Fibroblast of lung (primary cell): ENCODE data around the gene RAG1. TPM values are rescaled to one million over a fixed set of nuclear protein-coding genes. Genes with fewer than 3 reads are reported as not detected.
A peak's percentile ranks its signal among the peaks of the same experiment; 100 is the strongest.

Source experiments
- DNase-seq, 2 donors: peaks; one replicate each; pipeline versions ENCODE4 v3.0.0 to v3.0.0-alpha.2; 2010; ENCODE audit warnings: low read depth in 2 of 2
- H2AFZ ChIP-seq: 2 replicates; pipeline ENCODE4 v1.5.1; 2012; ENCODE audit warnings: low read length, control low read depth, inconsistent platforms
- H3K27ac ChIP-seq: 2 replicates; pipeline ENCODE4 v1.5.1; 2011; ENCODE audit warnings: low read length, control low read depth; ENCODE audit not compliant: insufficient read depth
- H3K27me3 ChIP-seq: 2 replicates; pipeline ENCODE4 v1.5.1; 2011; ENCODE audit warnings: mild to moderate bottlenecking, low read length; ENCODE audit not compliant: control insufficient read depth, insufficient read depth
- H3K36me3 ChIP-seq: 2 replicates; pipeline ENCODE4 v1.5.1; 2011; ENCODE audit warnings: low read length; ENCODE audit not compliant: control insufficient read depth, insufficient read depth
- H3K4me1 ChIP-seq: 2 replicates; pipeline ENCODE4 v1.5.1; 2011; ENCODE audit warnings: low read length; ENCODE audit not compliant: control insufficient read depth, insufficient read depth; ENCODE audit errors: extremely low read depth
- H3K4me2 ChIP-seq: 2 replicates; pipeline ENCODE4 v1.5.1; 2011; ENCODE audit warnings: low read length, control low read depth; ENCODE audit not compliant: insufficient read depth; ENCODE audit errors: extremely low read depth
- H3K4me3 ChIP-seq, 4 experiments: fragments of 200-600 bp in 1 of 4; sonication (generic) in 1 of 4; replicated peaks in 1 of 4; 2 replicates each; pipeline ENCODE4 v1.5.1; 2011 to 2016; ENCODE audit warnings: low read length in 4 of 4, low read depth in 3 of 4, mild to moderate bottlenecking in 3 of 4, control low read depth in 2 of 4, inconsistent platforms in 1 of 4, mixed read lengths in 1 of 4; ENCODE audit not compliant: insufficient read depth in 1 of 4; ENCODE audit errors: control extremely low read depth in 1 of 4
- H3K79me2 ChIP-seq: 2 replicates; pipeline ENCODE4 v1.5.1; 2012; ENCODE audit warnings: mild to moderate bottlenecking, low read length, inconsistent platforms; ENCODE audit not compliant: control insufficient read depth, insufficient read depth
- H3K9ac ChIP-seq: 2 replicates; pipeline ENCODE4 v1.5.1; 2011; ENCODE audit warnings: mild to moderate bottlenecking, low read length, control low read depth; ENCODE audit not compliant: insufficient read depth
- H3K9me3 ChIP-seq: 2 replicates; pipeline ENCODE4 v1.5.1; 2012; ENCODE audit warnings: low read depth, low read length; ENCODE audit not compliant: control insufficient read depth, insufficient read depth
- H4K20me1 ChIP-seq: 2 replicates; pipeline ENCODE4 v1.5.1; 2011; ENCODE audit warnings: low read length; ENCODE audit not compliant: control insufficient read depth, insufficient read depth; ENCODE audit errors: extremely low read depth
- CTCF ChIP-seq, 2 donors: IDR thresholded peaks in 1 of 2; conservative IDR thresholded peaks in 1 of 2; 1 replicate in 1 of 2; 2 replicates in 1 of 2; pipeline ENCODE4 v1.5.1; 2011 to 2012; ENCODE audit warnings: low read length in 2 of 2, control low read depth in 1 of 2, inconsistent platforms in 1 of 2, low read depth in 1 of 2, mild to moderate bottlenecking in 1 of 2
- EZH2 ChIP-seq: IDR thresholded peaks from 2 replicates; pipeline ENCODE4 v1.5.1; 2012; ENCODE audit warnings: low read length, control low read depth, mild to moderate bottlenecking; ENCODE audit errors: missing control alignments
- polyA plus RNA-seq, 2 donors: library from polyadenylated mRNA; depleted of rRNA in 1 of 2; stranded (reverse) in 1 of 2; unstranded in 1 of 2; fragments of >200 nt; gene quantifications; 2 replicates each; pipeline ENCODE4 v1.2.1, GENCODE V29; 2011 to 2012; ENCODE audit warnings: missing spikeins in 1 of 2
- total RNA-seq: library from RNA; depleted of rRNA; stranded (reverse); fragments of >200 nt; gene quantifications from 2 replicates; pipeline ENCODE4 v1.2.1, GENCODE V29; 2014

The RAG1 gene
- total and polyA plus RNA-seq, 2 donors (not counting 1 experiment from before 2014, with no cell fraction given) = 0.08 to 0.99 TPM

DNA sequence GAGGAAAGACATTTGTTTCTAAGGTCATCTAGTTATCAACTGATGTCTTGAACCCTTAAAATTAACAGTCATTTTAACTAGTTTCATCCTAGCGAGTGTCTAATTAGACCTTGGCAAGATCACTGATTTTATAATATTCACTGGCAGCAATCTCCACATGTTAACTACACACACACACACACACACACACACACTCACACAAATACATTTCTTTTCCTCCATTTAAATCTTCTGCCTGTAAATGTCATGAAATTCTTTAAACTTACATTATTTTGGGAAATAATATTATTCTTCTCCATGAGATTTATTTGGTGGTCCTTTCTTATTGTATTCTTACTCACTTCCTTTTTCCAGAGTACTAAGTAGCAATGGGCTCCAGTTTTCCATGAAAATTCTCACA, 23.6 kb downstream of the RAG1 start:
- no peaks in the 10 kb centered on the region for H3K4me1 ChIP-seq
- H3K36me3 ChIP-seq = no peaks in the 10 kb centered on the region
- no peaks in the 10 kb centered on the region for H3K79me2 ChIP-seq
- H2AFZ ChIP-seq = no peak overlapping the region
- no peak overlapping the region for H3K9ac ChIP-seq
- H3K4me3 ChIP-seq = no peak overlapping the region
- no peaks in the 10 kb centered on the region for H3K9me3 ChIP-seq
- peaks cover 2% of the 10 kb centered on the region for H3K27me3 ChIP-seq
- TF ChIP-seq CTCF (conservative IDR thresholded peaks at IDR 0.05 in 1 of 2, IDR thresholded peaks at IDR 0.05 in 1 of 2; ENCODE audit: low read depth in 1 of 2, low read length in 2 of 2) = no peak
- TF ChIP-seq EZH2 = no peak
- no peak for DNase-seq
- no peak overlapping the region for H3K4me2 ChIP-seq
- no peak overlapping the region for H3K27ac ChIP-seq
- no peaks in the 10 kb centered on the region for H4K20me1 ChIP-seq

GRCh38 chr11:36594316-36594989, 26.6 kb downstream of the RAG1 start, which contains the start of gene IFTAP:
IFTAP (plus strand) TSS chr11:36594502; CDS start chr11:36610104, 15,602 bp downstream.
- peak within 1 kb of the TSS; percentile 71 for H3K4me2 ChIP-seq
- H4K20me1 ChIP-seq = no peaks in the 10 kb centered on the region
- no peaks in the 10 kb centered on the region for H3K4me1 ChIP-seq
- peak within 1 kb of the TSS; percentile 72 to 96 (median 86) for H3K4me3 ChIP-seq
- no peaks in the 10 kb centered on the region for H3K79me2 ChIP-seq
- no peaks in the 10 kb centered on the region for H3K36me3 ChIP-seq
- H2AFZ ChIP-seq = peak within 1 kb of the TSS; percentile 97
- peak within 1 kb of the TSS; percentile 23 for H3K27ac ChIP-seq
- H3K9ac ChIP-seq = peak within 1 kb of the TSS; percentile 54
- DNase-seq = peak; percentile 91 to 94
- TF ChIP-seq CTCF (conservative IDR thresholded peaks at IDR 0.05 in 1 of 2, IDR thresholded peaks at IDR 0.05 in 1 of 2; ENCODE audit: low read depth in 1 of 2, low read length in 2 of 2) (no peak), EZH2 (no peak)
- no peaks in the 10 kb centered on the region for H3K27me3 ChIP-seq
- no peaks in the 10 kb centered on the region for H3K9me3 ChIP-seq

DNA sequence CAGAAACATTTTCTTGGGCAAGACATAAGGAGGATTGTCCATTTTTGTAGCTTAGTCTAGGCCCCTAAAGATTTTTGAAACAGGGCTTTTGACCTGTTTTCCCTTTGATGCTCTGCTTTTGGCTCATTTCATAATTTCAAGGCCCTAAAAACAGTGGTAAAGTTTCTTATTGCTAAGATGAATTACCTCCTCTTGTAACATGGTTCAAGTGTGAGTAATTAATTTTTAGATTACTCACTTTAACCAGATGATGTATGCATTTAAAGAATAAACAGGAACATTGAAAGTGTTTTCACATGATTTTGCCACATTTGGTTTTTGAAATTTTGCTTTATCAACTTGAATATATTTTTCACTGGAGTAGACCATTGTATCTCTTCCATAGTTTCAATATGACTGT, 29.1 kb downstream of the RAG1 start:
- DNase-seq = no peak
- H3K4me3 ChIP-seq = no peak overlapping the region
- H3K4me1 ChIP-seq = no peaks in the 10 kb centered on the region
- no peak overlapping the region for H3K9ac ChIP-seq
- TF ChIP-seq EZH2 (no peak), CTCF (conservative IDR thresholded peaks at IDR 0.05 in 1 of 2, IDR thresholded peaks at IDR 0.05 in 1 of 2; ENCODE audit: low read depth in 1 of 2, low read length in 2 of 2) (no peak)
- H3K27ac ChIP-seq = no peak overlapping the region
- no peak overlapping the region for H2AFZ ChIP-seq
- no peaks in the 10 kb centered on the region for H3K79me2 ChIP-seq
- no peaks in the 10 kb centered on the region for H3K36me3 ChIP-seq
- no peak overlapping the region for H3K4me2 ChIP-seq
- no peaks in the 10 kb centered on the region for H3K27me3 ChIP-seq
- no peaks in the 10 kb centered on the region for H4K20me1 ChIP-seq
- H3K9me3 ChIP-seq = no peaks in the 10 kb centered on the region
